Cardiac muscle cell (in vitro differentiated cells and primary cell): ENCODE data around the gene MINDY4. TPM values are rescaled to one million over a fixed set of nuclear protein-coding genes. Genes with fewer than 3 reads are reported as not detected.

Experiments
- DNase-seq, 2 donors: peaks; one replicate each; pipeline versions ENCODE4 v3.0.0 to v3.0.0-alpha.2; 2010 to 2017; ENCODE audit warnings: low read depth in 1 of 2, low spot score in 1 of 2
- H3K27ac ChIP-seq: fragments of 200-600 bp; sonication (generic); 2 replicates; pipeline ENCODE4 v1.5.1; 2016
- H3K27me3 ChIP-seq: fragments of 200-600 bp; sonication (generic); 2 replicates; pipeline ENCODE4 v1.6.0; 2016; ENCODE audit warnings: control low read depth
- H3K36me3 ChIP-seq: fragments of 200-600 bp; sonication (generic); 2 replicates; pipeline ENCODE4 v1.5.1; 2016; ENCODE audit warnings: control low read depth
- H3K4me1 ChIP-seq: fragments of 200-600 bp; sonication (generic); 2 replicates; pipeline ENCODE4 v1.8.1; 2017; ENCODE audit warnings: low read depth, mild to moderate bottlenecking, mixed run types
- H3K4me3 ChIP-seq: fragments of 200-600 bp; sonication (generic); 2 replicates; pipeline ENCODE4 v1.5.1; 2016; ENCODE audit warnings: mild to moderate bottlenecking
- H3K9me3 ChIP-seq: fragments of 200-600 bp; sonication (generic); 2 replicates; pipeline ENCODE4 v1.5.1; 2017; ENCODE audit warnings: low read depth, mild to moderate bottlenecking, control low read depth
- polyA plus RNA-seq: library from polyadenylated mRNA; unstranded; fragments of >200 nt; fragmentation: Nextera tagmentation; extraction: Ambion mirVana; gene quantifications from 2 replicates; pipeline ENCODE4 v1.2.1, GENCODE V29; 2016
- total RNA-seq: library from RNA; depleted of rRNA; stranded (reverse); fragments of >200 nt; gene quantifications from 2 replicates; pipeline ENCODE4 v1.2.3, GENCODE V29; 2016
- TF ChIP-seq, protein P1 (sequence below): IDR thresholded peaks from 2 replicates; pipeline ENCODE4 v1.5.1; 2012; ENCODE audit warnings: low read depth, mild to moderate bottlenecking, low read length

The MINDY4 gene
- total and polyA plus RNA-seq, 2 experiments from 2014 or later, result 2.7 to 7.5 TPM

DNA sequence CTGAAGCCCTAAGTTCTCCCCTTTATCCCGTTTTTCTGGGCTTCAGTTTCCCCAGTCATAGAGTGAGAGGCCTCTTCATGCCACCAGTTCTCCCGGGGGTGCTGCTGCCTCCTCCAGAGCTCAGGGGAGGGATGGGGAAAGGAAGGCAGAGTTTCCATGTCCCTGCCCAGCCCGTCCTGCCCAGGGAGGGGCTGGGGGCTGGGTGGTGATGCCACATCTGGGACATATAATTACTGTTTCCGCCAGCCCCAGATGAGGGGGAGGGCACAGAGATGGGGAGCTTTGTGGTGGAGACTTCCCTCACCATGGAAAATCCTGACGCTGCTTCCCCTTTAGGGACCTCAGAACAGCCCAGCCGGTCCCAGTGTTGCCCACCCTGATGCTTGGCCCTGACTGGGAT, 144.5 kb downstream of the MINDY4 start:
- H3K36me3 ChIP-seq, result no peaks in the 10 kb centered on the region
- peak overlapping the region; percentile 73 for H3K27ac ChIP-seq
- no peak for DNase-seq
- TF ChIP-seq, protein P1, sequence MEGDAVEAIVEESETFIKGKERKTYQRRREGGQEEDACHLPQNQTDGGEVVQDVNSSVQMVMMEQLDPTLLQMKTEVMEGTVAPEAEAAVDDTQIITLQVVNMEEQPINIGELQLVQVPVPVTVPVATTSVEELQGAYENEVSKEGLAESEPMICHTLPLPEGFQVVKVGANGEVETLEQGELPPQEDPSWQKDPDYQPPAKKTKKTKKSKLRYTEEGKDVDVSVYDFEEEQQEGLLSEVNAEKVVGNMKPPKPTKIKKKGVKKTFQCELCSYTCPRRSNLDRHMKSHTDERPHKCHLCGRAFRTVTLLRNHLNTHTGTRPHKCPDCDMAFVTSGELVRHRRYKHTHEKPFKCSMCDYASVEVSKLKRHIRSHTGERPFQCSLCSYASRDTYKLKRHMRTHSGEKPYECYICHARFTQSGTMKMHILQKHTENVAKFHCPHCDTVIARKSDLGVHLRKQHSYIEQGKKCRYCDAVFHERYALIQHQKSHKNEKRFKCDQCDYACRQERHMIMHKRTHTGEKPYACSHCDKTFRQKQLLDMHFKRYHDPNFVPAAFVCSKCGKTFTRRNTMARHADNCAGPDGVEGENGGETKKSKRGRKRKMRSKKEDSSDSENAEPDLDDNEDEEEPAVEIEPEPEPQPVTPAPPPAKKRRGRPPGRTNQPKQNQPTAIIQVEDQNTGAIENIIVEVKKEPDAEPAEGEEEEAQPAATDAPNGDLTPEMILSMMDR, result no peak
- peaks cover 77% of the 10 kb centered on the region for H3K4me1 ChIP-seq
- no peaks in the 10 kb centered on the region for H3K27me3 ChIP-seq
- H3K4me3 ChIP-seq, result no peak overlapping the region
- H3K9me3 ChIP-seq, result no peaks in the 10 kb centered on the region

DNA sequence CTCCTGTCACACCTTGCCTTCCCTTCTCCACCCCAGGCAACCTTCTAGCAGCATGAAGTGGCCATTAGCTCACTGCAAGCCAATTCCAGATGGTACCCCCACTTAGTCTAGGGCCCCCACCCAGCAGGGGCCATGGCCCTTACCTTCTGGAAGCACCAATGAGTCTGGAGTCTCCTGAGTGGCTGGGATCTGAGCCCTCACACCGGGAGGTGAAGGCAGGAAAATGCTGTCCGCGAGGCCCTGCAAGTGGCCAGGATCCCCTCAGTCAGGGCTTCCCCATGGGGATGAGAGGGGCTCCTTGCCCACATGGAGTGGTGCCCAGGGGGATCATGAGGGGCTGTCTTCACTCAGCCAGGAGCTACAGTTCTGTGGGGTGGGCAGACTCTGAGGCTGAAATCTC, 145.0 kb downstream of the MINDY4 start:
- DNase-seq, result no peak
- H3K36me3 ChIP-seq, result no peaks in the 10 kb centered on the region
- H3K27me3 ChIP-seq, result no peaks in the 10 kb centered on the region
- no peak overlapping the region for H3K4me3 ChIP-seq
- H3K4me1 ChIP-seq, result peaks cover 76% of the 10 kb centered on the region
- no peaks in the 10 kb centered on the region for H3K9me3 ChIP-seq
- H3K27ac ChIP-seq, result peak overlapping the region; percentile 73
- TF ChIP-seq, protein P1, result no peak

DNA sequence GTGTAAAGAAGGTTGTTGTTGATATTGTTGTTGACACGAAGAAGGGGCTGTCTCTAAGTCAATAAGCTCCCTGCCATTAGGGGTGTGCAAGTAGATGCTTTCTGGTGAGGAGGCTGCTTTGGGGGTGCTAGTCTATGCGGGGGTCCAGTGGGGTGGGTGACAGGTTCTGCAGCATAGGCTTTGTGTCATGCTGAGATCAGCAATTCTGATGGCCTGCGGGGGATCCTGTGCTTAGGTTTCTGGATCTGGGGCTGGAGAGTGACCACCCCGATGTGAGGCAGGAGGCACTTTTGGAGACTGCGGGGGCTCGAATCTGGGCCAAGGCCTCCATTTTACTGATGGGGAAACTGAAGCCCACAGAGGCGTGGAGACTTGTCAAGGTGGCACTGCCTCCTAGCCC, 145.6 kb downstream of the MINDY4 start:
- Histone ChIP-seq H3K4me1 (peaks cover 79% of the 10 kb centered on the region), H3K27ac (peak overlapping the region; percentile 73), H3K4me3 (no peak overlapping the region), H3K9me3 (no peaks in the 10 kb centered on the region), H3K36me3 (no peaks in the 10 kb centered on the region), H3K27me3 (no peaks in the 10 kb centered on the region)
- TF ChIP-seq, protein P1, result no peak
- no peak for DNase-seq

DNA sequence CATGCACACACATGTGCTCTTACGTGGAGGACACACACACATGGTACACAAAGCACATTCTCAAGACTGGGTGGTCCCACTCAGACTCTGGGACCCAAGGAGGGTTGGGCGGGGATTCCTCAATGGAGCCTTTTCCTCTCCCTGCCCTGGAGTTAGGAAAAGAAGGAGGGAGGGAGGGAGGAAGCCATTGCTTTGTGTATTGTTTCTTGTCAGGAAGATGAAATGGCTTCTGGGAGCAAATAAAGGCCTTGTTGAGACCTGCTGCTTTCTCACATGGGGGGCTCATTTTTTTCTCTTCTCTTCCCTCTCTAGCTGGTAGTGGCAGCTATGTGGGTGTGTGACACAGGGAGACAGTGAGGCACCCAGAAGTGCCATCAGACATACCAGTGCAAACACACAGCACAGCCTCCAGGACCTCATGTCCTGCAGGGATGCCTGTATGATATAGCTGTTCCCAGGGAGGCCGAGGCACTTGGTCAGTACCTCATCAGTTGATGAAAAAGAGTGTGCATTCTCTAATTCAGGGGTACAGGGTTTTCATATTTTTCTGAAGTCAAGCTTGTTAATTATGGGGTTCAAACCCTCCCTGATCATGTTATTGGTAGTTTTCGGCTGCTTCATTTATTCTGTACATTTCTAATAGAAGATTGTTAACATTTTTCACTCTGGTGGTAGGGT, 146.1 kb downstream of the MINDY4 start:
- H3K4me3 ChIP-seq, result no peak overlapping the region
- no peaks in the 10 kb centered on the region for H3K27me3 ChIP-seq
- peaks cover 79% of the 10 kb centered on the region for H3K4me1 ChIP-seq
- no peak for DNase-seq
- no peak overlapping the region for H3K27ac ChIP-seq
- H3K9me3 ChIP-seq, result no peaks in the 10 kb centered on the region
- no peaks in the 10 kb centered on the region for H3K36me3 ChIP-seq
- TF ChIP-seq, protein P1, result no peak

DNA sequence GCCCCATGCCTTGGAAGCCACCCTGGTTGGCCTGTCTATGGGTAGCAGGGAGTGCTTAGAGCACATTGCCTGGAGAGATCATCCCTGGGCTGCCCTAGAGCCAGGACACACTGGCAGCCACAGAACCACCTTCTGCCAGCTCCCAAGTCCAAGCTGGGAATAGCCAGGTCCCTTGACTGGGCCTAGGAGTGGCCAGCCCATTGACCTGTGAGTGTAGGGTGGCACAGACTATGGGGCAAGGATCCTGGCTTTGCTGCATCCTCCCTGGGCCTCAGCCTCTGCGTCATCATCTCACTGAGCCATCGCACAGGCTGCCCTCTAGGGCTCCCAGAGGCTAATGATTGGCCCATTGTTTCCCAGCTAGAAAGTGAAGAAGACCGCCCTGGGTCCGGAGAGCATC, 147.5 kb downstream of the MINDY4 start:
- Histone ChIP-seq H3K27me3 (no peaks in the 10 kb centered on the region), H3K4me1 (peaks cover 75% of the 10 kb centered on the region), H3K27ac (no peak overlapping the region), H3K4me3 (no peak overlapping the region), H3K9me3 (no peaks in the 10 kb centered on the region), H3K36me3 (no peaks in the 10 kb centered on the region)
- DNase-seq, result no peak
- TF ChIP-seq, protein P1, result no peak
